Keratinocyte (primary cell): ENCODE data around the gene NOTCH1. TPM values are rescaled to one million over a fixed set of nuclear protein-coding genes. Genes with fewer than 3 reads are reported as not detected.

Experiments
- DNase-seq: peaks from one replicate; pipeline ENCODE4 v3.0.0-alpha.2; 2011; ENCODE audit warnings: low read depth, missing footprints, low spot score
- FAIRE-seq: peaks from 2 replicates; lab custom pipeline; 2011; peaks lifted over from hg19 to GRCh38; lab: Jason Lieb, UNC
- H2AFZ ChIP-seq: 2 replicates; pipeline ENCODE4 v1.6.0; 2012; ENCODE audit warnings: low read length, control low read depth, inconsistent platforms; ENCODE audit not compliant: control insufficient read depth
- H3K27ac ChIP-seq: 2 replicates; pipeline ENCODE4 v1.5.1; 2011; ENCODE audit warnings: low read length; ENCODE audit not compliant: control insufficient read depth, insufficient read depth
- H3K27me3 ChIP-seq: 3 replicates; pipeline ENCODE4 v1.6.0; 2011; ENCODE audit warnings: low read length; ENCODE audit not compliant: control insufficient read depth, insufficient read depth; ENCODE audit errors: extremely low read depth
- H3K36me3 ChIP-seq, 2 experiments: 2 replicates in 1 of 2; 3 replicates in 1 of 2; pipeline ENCODE4 v1.5.1; 2011; ENCODE audit warnings: low read length in 2 of 2, mild to moderate bottlenecking in 1 of 2; ENCODE audit not compliant: control insufficient read depth in 2 of 2, insufficient read depth in 2 of 2; ENCODE audit errors: extremely low read depth in 1 of 2
- H3K4me1 ChIP-seq: 3 replicates; pipeline ENCODE4 v1.5.1; 2011; ENCODE audit warnings: low read length; ENCODE audit not compliant: control insufficient read depth, insufficient read depth; ENCODE audit errors: extremely low read depth
- H3K4me2 ChIP-seq: 3 replicates; pipeline ENCODE4 v1.6.0; 2011; ENCODE audit warnings: low read depth, low read length; ENCODE audit not compliant: control insufficient read depth, insufficient read depth; ENCODE audit errors: extremely low read depth
- H3K4me3 ChIP-seq, 3 experiments: fragments of 200-600 bp in 1 of 3; sonication (generic) in 1 of 3; 2 replicates in 2 of 3; 3 replicates in 1 of 3; pipeline ENCODE4 v1.5.1; 2011 to 2016; ENCODE audit warnings: low read length in 3 of 3, mild to moderate bottlenecking in 3 of 3, control low read depth in 2 of 3, inconsistent platforms in 1 of 3, low read depth in 1 of 3, mixed read lengths in 1 of 3, mixed run types in 1 of 3, moderate library complexity in 1 of 3; ENCODE audit not compliant: control insufficient read depth in 2 of 3, insufficient read depth in 2 of 3; ENCODE audit errors: extremely low read depth in 1 of 3
- H3K79me2 ChIP-seq: 2 replicates; pipeline ENCODE4 v1.6.0; 2012; ENCODE audit warnings: low read length; ENCODE audit not compliant: control insufficient read depth, insufficient read depth
- H3K9ac ChIP-seq: 3 replicates; pipeline ENCODE4 v1.6.0; 2011; ENCODE audit warnings: low read length; ENCODE audit not compliant: control insufficient read depth, insufficient read depth; ENCODE audit errors: extremely low read depth
- H3K9me1 ChIP-seq: 3 replicates; pipeline ENCODE4 v1.6.0; 2011; ENCODE audit warnings: low read length; ENCODE audit not compliant: control insufficient read depth, insufficient read depth; ENCODE audit errors: extremely low read depth
- H3K9me3 ChIP-seq: 2 replicates; pipeline ENCODE4 v1.5.1; 2012; ENCODE audit warnings: low read depth, low read length; ENCODE audit not compliant: control insufficient read depth
- H4K20me1 ChIP-seq: 3 replicates; pipeline ENCODE4 v1.6.0; 2011; ENCODE audit warnings: low read length; ENCODE audit not compliant: control insufficient read depth, insufficient read depth; ENCODE audit errors: extremely low read depth
- CTCF ChIP-seq, 3 experiments: IDR thresholded peaks in 1 of 3; conservative IDR thresholded peaks in 1 of 3; optimal IDR thresholded peaks in 1 of 3; 2 replicates in 2 of 3; 3 replicates in 1 of 3; pipeline versions ENCODE3 to v1.5.1; 2011; ENCODE audit warnings: low read length in 3 of 3, mild to moderate bottlenecking in 3 of 3, moderate library complexity in 2 of 3, control low read depth in 1 of 3, inconsistent platforms in 1 of 3; ENCODE audit not compliant: insufficient read depth in 2 of 3; ENCODE audit errors: extremely low read depth in 1 of 3
- EZH2 ChIP-seq: IDR thresholded peaks from one replicate; pipeline ENCODE4 v1.6.1; 2012; ENCODE audit warnings: inconsistent platforms, mild to moderate bottlenecking, low read length, moderate library complexity
- dilution Hi-C: fragments of 300-500 bp; cut with MboI; formaldehyde crosslinking; loops from one replicate; pipeline ENCODE4 v1.7.0; 2020; ENCODE audit warnings: low sequenced_read_pairs; ENCODE audit not compliant: extremely low pct_ligation_motif_present
- polyA plus RNA-seq, 5 experiments: library from polyadenylated mRNA; depleted of rRNA in 3 of 5; stranded (reverse) in 3 of 5; stranded (forward) in 1 of 5; unstranded in 1 of 5; fragments of >200 nt; gene quantifications; 1 replicate in 1 of 5; 2 replicates in 3 of 5; 3 replicates in 1 of 5; pipeline versions ENCODE4 v1.2.1 to v1.2.3, GENCODE V29; 2011 to 2012; ENCODE audit warnings: missing spikeins in 2 of 5, low read depth in 1 of 5, low replicate concordance in 1 of 5

NOTCH1 gene
- polyA plus RNA-seq, 1 donor (not counting 4 experiments of a cell fraction or from before 2014, with no cell fraction given): 6.1 TPM

GRCh38 chr9:136470792-136471469, 74.9 kb downstream of the NOTCH1 start:
- Histone ChIP-seq H3K9ac (no peak overlapping the region), H3K79me2 (peaks cover 66% of the 10 kb centered on the region), H3K27me3 (no peaks in the 10 kb centered on the region), H3K4me3 (no peak overlapping the region), H3K27ac (no peak overlapping the region), H3K4me2 (no peak overlapping the region), H3K9me1 (no peaks in the 10 kb centered on the region), H3K4me1 (no peaks in the 10 kb centered on the region), H2AFZ (no peak overlapping the region), H3K36me3 (peaks cover 59 to 74% of the 10 kb centered on the region in 2 experiments), H4K20me1 (peaks cover 28% of the 10 kb centered on the region), H3K9me3 (no peaks in the 10 kb centered on the region)
- DNase-seq: no peak
- TF ChIP-seq CTCF (optimal IDR thresholded peaks at IDR 0.05 in 1 of 3, IDR thresholded peaks at IDR 0.05 in 1 of 3, conservative IDR thresholded peaks at IDR 0.05 in 1 of 3; ENCODE audit: extremely low read depth in 1 of 3, insufficient read depth in 2 of 3, low read length in 3 of 3) (no peak), EZH2 (no peak)
- FAIRE-seq: no peak
- dilution Hi-C loops: no loop called here

GRCh38 chr9:136470356-136470755, 75.5 kb downstream of the NOTCH1 start:
- Histone ChIP-seq H3K36me3 (peaks cover 58 to 72% of the 10 kb centered on the region in 2 experiments), H4K20me1 (peaks cover 28% of the 10 kb centered on the region), H3K9me3 (no peaks in the 10 kb centered on the region), H3K9me1 (no peaks in the 10 kb centered on the region), H3K4me3 (no peak overlapping the region), H3K79me2 (peaks cover 61% of the 10 kb centered on the region), H3K27ac (no peak overlapping the region), H3K9ac (no peak overlapping the region), H3K27me3 (no peaks in the 10 kb centered on the region), H2AFZ (no peak overlapping the region), H3K4me2 (no peak overlapping the region), H3K4me1 (no peaks in the 10 kb centered on the region)
- TF ChIP-seq CTCF (optimal IDR thresholded peaks at IDR 0.05 in 1 of 3, IDR thresholded peaks at IDR 0.05 in 1 of 3, conservative IDR thresholded peaks at IDR 0.05 in 1 of 3; ENCODE audit: extremely low read depth in 1 of 3, insufficient read depth in 2 of 3, low read length in 3 of 3) (no peak), EZH2 (no peak)
- FAIRE-seq: no peak
- dilution Hi-C loops: no loop called here
- DNase-seq: no peak
